ENCODE data around the gene KANSL2. TPM values are rescaled to one million over a fixed set of nuclear protein-coding genes. Genes with fewer than 3 reads are reported as not detected.

Gene KANSL2
- total and polyA plus RNA-seq, 2 experiments from 2014 or later: 29.3 to 92.5 TPM

GRCh38 chr12:48680861-48681260 is 1.2 kb downstream of the KANSL2 start:
- Histone ChIP-seq H2AFZ (no peak overlapping the region), H3K4me1 (ENCODE audit: insufficient read depth) (no peaks in the 10 kb centered on the region; the same call in 1 of the 2 replicates), H3K79me2 (replicated peaks; ENCODE audit: insufficient read depth) (peaks cover 61% of the 10 kb centered on the region), H3K4me3 (peak overlapping the region; percentile 94), H3K36me3 (ENCODE audit: insufficient read depth) (peaks cover 39% of the 10 kb centered on the region), H3K27me3 (ENCODE audit: insufficient read depth) (no peaks in the 10 kb centered on the region), H3K27ac (ENCODE audit: low read depth) (peak overlapping the region; percentile 86; the same call in 1 of the 2 replicates), H3K9me2 (ENCODE audit: insufficient read depth) (no peaks in the 10 kb centered on the region), H3F3A (replicated peaks; ENCODE audit: low read depth) (0 out of 2 replicates have a peak, but pooled peaks cover 4% of the 10 kb centered on the region), H3K4me2 (peak overlapping the region; percentile 98), H4K20me1 (replicated peaks; ENCODE audit: insufficient read depth) (peaks cover 16% of the 10 kb centered on the region)
- Mint-ChIP-seq H3K4me3 (peak overlapping the region; percentile 98), H3K27ac (no peak overlapping the region), H3K36me3 (ENCODE audit: low read depth) (peaks cover 55% of the 10 kb centered on the region), H3K27me3 (ENCODE audit: insufficient read depth, low read depth, poor library complexity) (peaks cover 7% of the 10 kb centered on the region), H3K4me1 (peaks cover 16% of the 10 kb centered on the region), H3K9me3 (no peaks in the 10 kb centered on the region)
- DNase-seq (ENCODE audit: low spot score): no peak
- ATAC-seq: no peak
- TF ChIP-seq JUNB (IDR thresholded peaks at IDR 0.05; ENCODE audit: unreplicated experiment) (no peak), STAT1 (IDR thresholded peaks at IDR 0.05; ENCODE audit: unreplicated experiment) (no peak), NANOG (IDR thresholded peaks at IDR 0.05; ENCODE audit: borderline replicate concordance) (no peak), CREB1 (CRISPR knock-in tag; IDR thresholded peaks at IDR 0.05; ENCODE audit: low read depth) (no peak), ZNF331 (CRISPR knock-in tag; IDR thresholded peaks at IDR 0.05; ENCODE audit: low read depth) (no peak), EZH2 (IDR thresholded peaks at IDR 0.05; ENCODE audit: low read depth, unreplicated experiment) (no peak), POLR2AphosphoS5 (IDR thresholded peaks at IDR 0.05; ENCODE audit: low read depth) (no peak), EZH2phosphoT487 (IDR thresholded peaks at IDR 0.05; ENCODE audit: unreplicated experiment) (no peak), ETS1 (IDR thresholded peaks at IDR 0.05) (no peak), ZNF114 (CRISPR knock-in tag; IDR thresholded peaks at IDR 0.05) (no peak), REST (IDR thresholded peaks at IDR 0.05; ENCODE audit: unreplicated experiment) (no peak)
- TF ChIP-seq, protein P1, sequence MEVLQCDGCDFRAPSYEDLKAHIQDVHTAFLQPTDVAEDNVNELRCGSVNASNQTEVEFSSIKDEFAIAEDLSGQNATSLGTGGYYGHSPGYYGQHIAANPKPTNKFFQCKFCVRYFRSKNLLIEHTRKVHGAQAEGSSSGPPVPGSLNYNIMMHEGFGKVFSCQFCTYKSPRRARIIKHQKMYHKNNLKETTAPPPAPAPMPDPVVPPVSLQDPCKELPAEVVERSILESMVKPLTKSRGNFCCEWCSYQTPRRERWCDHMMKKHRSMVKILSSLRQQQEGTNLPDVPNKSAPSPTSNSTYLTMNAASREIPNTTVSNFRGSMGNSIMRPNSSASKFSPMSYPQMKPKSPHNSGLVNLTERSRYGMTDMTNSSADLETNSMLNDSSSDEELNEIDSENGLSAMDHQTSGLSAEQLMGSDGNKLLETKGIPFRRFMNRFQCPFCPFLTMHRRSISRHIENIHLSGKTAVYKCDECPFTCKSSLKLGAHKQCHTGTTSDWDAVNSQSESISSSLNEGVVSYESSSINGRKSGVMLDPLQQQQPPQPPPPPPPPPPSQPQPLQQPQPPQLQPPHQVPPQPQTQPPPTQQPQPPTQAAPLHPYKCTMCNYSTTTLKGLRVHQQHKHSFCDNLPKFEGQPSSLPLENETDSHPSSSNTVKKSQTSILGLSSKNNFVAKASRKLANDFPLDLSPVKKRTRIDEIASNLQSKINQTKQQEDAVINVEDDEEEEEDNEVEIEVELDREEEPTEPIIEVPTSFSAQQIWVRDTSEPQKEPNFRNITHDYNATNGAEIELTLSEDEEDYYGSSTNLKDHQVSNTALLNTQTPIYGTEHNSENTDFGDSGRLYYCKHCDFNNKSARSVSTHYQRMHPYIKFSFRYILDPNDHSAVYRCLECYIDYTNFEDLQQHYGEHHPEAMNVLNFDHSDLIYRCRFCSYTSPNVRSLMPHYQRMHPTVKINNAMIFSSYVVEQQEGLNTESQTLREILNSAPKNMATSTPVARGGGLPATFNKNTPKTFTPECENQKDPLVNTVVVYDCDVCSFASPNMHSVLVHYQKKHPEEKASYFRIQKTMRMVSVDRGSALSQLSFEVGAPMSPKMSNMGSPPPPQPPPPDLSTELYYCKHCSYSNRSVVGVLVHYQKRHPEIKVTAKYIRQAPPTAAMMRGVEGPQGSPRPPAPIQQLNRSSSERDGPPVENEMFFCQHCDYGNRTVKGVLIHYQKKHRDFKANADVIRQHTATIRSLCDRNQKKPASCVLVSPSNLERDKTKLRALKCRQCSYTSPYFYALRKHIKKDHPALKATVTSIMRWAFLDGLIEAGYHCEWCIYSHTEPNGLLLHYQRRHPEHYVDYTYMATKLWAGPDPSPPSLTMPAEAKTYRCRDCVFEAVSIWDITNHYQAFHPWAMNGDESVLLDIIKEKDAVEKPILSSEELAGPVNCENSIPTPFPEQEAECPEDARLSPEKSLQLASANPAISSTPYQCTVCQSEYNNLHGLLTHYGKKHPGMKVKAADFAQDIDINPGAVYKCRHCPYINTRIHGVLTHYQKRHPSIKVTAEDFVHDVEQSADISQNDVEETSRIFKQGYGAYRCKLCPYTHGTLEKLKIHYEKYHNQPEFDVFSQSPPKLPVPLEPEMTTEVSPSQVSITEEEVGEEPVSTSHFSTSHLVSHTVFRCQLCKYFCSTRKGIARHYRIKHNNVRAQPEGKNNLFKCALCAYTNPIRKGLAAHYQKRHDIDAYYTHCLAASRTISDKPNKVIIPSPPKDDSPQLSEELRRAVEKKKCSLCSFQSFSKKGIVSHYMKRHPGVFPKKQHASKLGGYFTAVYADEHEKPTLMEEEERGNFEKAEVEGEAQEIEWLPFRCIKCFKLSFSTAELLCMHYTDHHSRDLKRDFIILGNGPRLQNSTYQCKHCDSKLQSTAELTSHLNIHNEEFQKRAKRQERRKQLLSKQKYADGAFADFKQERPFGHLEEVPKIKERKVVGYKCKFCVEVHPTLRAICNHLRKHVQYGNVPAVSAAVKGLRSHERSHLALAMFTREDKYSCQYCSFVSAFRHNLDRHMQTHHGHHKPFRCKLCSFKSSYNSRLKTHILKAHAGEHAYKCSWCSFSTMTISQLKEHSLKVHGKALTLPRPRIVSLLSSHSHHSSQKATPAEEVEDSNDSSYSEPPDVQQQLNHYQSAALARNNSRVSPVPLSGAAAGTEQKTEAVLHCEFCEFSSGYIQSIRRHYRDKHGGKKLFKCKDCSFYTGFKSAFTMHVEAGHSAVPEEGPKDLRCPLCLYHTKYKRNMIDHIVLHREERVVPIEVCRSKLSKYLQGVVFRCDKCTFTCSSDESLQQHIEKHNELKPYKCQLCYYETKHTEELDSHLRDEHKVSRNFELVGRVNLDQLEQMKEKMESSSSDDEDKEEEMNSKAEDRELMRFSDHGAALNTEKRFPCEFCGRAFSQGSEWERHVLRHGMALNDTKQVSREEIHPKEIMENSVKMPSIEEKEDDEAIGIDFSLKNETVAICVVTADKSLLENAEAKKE (CRISPR knock-in tag; IDR thresholded peaks at IDR 0.05): no peak
- TF ChIP-seq, protein P2, sequence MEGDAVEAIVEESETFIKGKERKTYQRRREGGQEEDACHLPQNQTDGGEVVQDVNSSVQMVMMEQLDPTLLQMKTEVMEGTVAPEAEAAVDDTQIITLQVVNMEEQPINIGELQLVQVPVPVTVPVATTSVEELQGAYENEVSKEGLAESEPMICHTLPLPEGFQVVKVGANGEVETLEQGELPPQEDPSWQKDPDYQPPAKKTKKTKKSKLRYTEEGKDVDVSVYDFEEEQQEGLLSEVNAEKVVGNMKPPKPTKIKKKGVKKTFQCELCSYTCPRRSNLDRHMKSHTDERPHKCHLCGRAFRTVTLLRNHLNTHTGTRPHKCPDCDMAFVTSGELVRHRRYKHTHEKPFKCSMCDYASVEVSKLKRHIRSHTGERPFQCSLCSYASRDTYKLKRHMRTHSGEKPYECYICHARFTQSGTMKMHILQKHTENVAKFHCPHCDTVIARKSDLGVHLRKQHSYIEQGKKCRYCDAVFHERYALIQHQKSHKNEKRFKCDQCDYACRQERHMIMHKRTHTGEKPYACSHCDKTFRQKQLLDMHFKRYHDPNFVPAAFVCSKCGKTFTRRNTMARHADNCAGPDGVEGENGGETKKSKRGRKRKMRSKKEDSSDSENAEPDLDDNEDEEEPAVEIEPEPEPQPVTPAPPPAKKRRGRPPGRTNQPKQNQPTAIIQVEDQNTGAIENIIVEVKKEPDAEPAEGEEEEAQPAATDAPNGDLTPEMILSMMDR (conservative IDR thresholded peaks at IDR 0.05; ENCODE audit: low read depth in 2 of 2): no peak
